CD8-positive, alpha-beta memory T cell (primary cell): ENCODE results near the gene C2orf42. TPM values are rescaled to one million over a fixed set of nuclear protein-coding genes. Genes with fewer than 3 reads are reported as not detected.
"Not testable (repeated sequence)": the region's sequence is repeated elsewhere in the genome, so short reads cannot be mapped to it uniquely, and the experiment has no call there.

Experiments used
- CTCF ChIA-PET: fragments of 350-600 bp; sonication (Branson Sonifier 250); formaldehyde crosslinking; loops from one replicate; lab custom pipeline; 2021; ENCODE audit warnings: antibody characterized with exemption; lab: Charles Lee
- POLR2A ChIA-PET: fragments of 350-600 bp; sonication (Branson Sonifier 250); formaldehyde crosslinking; loops from one replicate; lab custom pipeline; 2021; ENCODE audit warnings: antibody characterized with exemption; lab: Charles Lee
- DNase-seq, 5 donors: peaks; one replicate each; pipeline versions ENCODE4 v3.0.0 to v3.0.0-alpha.2; 2020 to 2022; ENCODE audit warnings: mixed read lengths in 1 of 5
- H3K27ac ChIP-seq: one replicate; pipeline ENCODE4 v1.7.0; 2013; ENCODE audit warnings: low read depth, mild to moderate bottlenecking, low read length, moderate library complexity
- H3K27me3 ChIP-seq: 2 replicates; pipeline ENCODE4 v1.7.0; 2013; ENCODE audit warnings: low read length, mild to moderate bottlenecking; ENCODE audit not compliant: insufficient read depth, poor library complexity, severe bottlenecking
- H3K36me3 ChIP-seq: 2 replicates; pipeline ENCODE4 v1.7.0; 2013; ENCODE audit warnings: mild to moderate bottlenecking, low read length, moderate library complexity; ENCODE audit not compliant: insufficient read depth
- H3K4me1 ChIP-seq: 2 replicates; pipeline ENCODE4 v1.7.0; 2013; ENCODE audit warnings: mild to moderate bottlenecking, low read length, moderate library complexity; ENCODE audit not compliant: insufficient read depth
- H3K4me3 ChIP-seq: 2 replicates; pipeline ENCODE4 v1.7.0; 2013; ENCODE audit warnings: mild to moderate bottlenecking, low read length
- H3K9me3 ChIP-seq: 2 replicates; pipeline ENCODE4 v1.7.0; 2013; ENCODE audit warnings: mild to moderate bottlenecking, low read length
- H3K27ac Mint-ChIP-seq, 8 donors: one replicate each; pipeline ENCODE4 v1.8.0; 2020 to 2021; ENCODE audit warnings: mixed read lengths in 8 of 8, mild to moderate bottlenecking in 6 of 8, inconsistent platforms in 3 of 8, moderate library complexity in 3 of 8
- H3K27me3 Mint-ChIP-seq, 2 donors: one replicate each; pipeline ENCODE4 v1.8.0; 2020 to 2021; ENCODE audit warnings: mixed read lengths in 2 of 2, mild to moderate bottlenecking in 1 of 2, moderate library complexity in 1 of 2
- H3K36me3 Mint-ChIP-seq, 3 donors: one replicate each; pipeline ENCODE4 v1.8.0; 2020 to 2021; ENCODE audit warnings: mixed read lengths in 3 of 3, inconsistent platforms in 1 of 3, mild to moderate bottlenecking in 1 of 3
- H3K4me1 Mint-ChIP-seq, 3 donors: one replicate each; pipeline ENCODE4 v1.8.0; 2020 to 2021; ENCODE audit warnings: mixed read lengths in 3 of 3, inconsistent platforms in 1 of 3, mild to moderate bottlenecking in 1 of 3
- H3K4me3 Mint-ChIP-seq, 7 donors: one replicate each; pipeline ENCODE4 v1.8.0; 2020 to 2021; ENCODE audit warnings: mixed read lengths in 7 of 7, mild to moderate bottlenecking in 6 of 7, moderate library complexity in 4 of 7, inconsistent platforms in 2 of 7
- H3K9me3 Mint-ChIP-seq, 5 donors: one replicate each; pipeline ENCODE4 v1.8.0; 2020 to 2022; ENCODE audit warnings: mixed read lengths in 5 of 5, mild to moderate bottlenecking in 3 of 5, moderate library complexity in 2 of 5, inconsistent platforms in 1 of 5
- polyA plus RNA-seq: library from polyadenylated mRNA; unstranded; fragments of 300-500 nt; fragmentation: Illumina TruSeq; gene quantifications from one replicate; pipeline ENCODE4 v1.2.3, GENCODE V29; 2021
- total RNA-seq, 2 experiments: library from RNA; stranded (reverse); gene quantifications; one replicate each; pipeline ENCODE4 v1.2.3, GENCODE V29; 2021

C2orf42 gene
- total RNA-seq (10 to 100 TPM; 29.1 to 34.6 TPM), polyA plus RNA-seq (31.4 TPM)

GRCh38 chr2:70190418-70191243, at the start of gene C2orf42:
TSS of gene C2orf42 (minus strand) at chr2:70191019. CDS start at chr2:70181985, 9,034 bp downstream.
- peaks cover 0 to under 1% of the 10 kb centered on the region in 2 donors for H3K27me3 Mint-ChIP-seq
- Histone ChIP-seq H3K4me3 (peak within 1 kb of the TSS; percentile 82), H3K27ac (peak within 1 kb of the TSS; percentile 93), H3K4me1 (peaks cover 5% of the 10 kb centered on the region), H3K9me3 (no peaks in the 10 kb centered on the region), H3K36me3 (no peaks in the 10 kb centered on the region), H3K27me3 (no peaks in the 10 kb centered on the region)
- H3K27ac Mint-ChIP-seq, result peak within 1 kb of the TSS; percentile 96 to 100 (median 99)
- H3K4me3 Mint-ChIP-seq, result peak within 1 kb of the TSS; percentile 90 to 98 (median 95)
- ChIA-PET CTCF (interaction anchor here (0.6 to 2.1 kb wide), 15 partner anchors 9 to 279 kb away, joined by 3 to 10 read pairs (median 5); partner anchors contain the start of genes FAM136A, MXD1 and SNRPG), POLR2A (interaction anchor here (0.5 to 2.8 kb wide), 14 partner anchors 48 to 448 kb away, joined by 3 to 32 read pairs (median 6); partner anchors contain the start of genes MXD1, PCBP1, PCYOX1 and SNRPG)
- H3K4me1 Mint-ChIP-seq, result peaks cover 17 to 22% (median 22%) of the 10 kb centered on the region in 3 donors
- DNase-seq, result peak; percentile 86 to 97 (median 96)
- H3K36me3 Mint-ChIP-seq, result peaks cover 0 to 14% (median 0%) of the 10 kb centered on the region in 3 donors
- no peaks in the 10 kb centered on the region for H3K9me3 Mint-ChIP-seq

GRCh38 chr2:70240599-70240998, 49.8 kb upstream of the C2orf42 start:
- Mint-ChIP-seq H3K27me3 (no peaks in the 10 kb centered on the region), H3K9me3 (no peaks in the 10 kb centered on the region), H3K4me3 (peak overlapping the region in 1 of 7 donors; percentile 48), H3K27ac (no peak overlapping the region), H3K4me1 (peaks cover 42 to 65% (median 56%) of the 10 kb centered on the region in 3 donors), H3K36me3 (peaks cover 0 to 47% (median 4%) of the 10 kb centered on the region in 3 donors)
- ChIA-PET CTCF (interaction anchor here (0.7 kb wide), 1 partner anchor 61 kb away, joined by 3 read pairs; the partner anchor contains the start of gene FAM136A), POLR2A (interaction anchor here (0.7 kb wide), 1 partner anchor 60 kb away, joined by 6 read pairs; no protein-coding TSS in a partner anchor)
- no peaks in the 10 kb centered on the region for H3K9me3 ChIP-seq
- H3K27me3 ChIP-seq, result no peaks in the 10 kb centered on the region
- peaks cover 8% of the 10 kb centered on the region for H3K36me3 ChIP-seq
- no peak for DNase-seq
- no peak overlapping the region for H3K4me3 ChIP-seq
- peaks cover 30% of the 10 kb centered on the region for H3K4me1 ChIP-seq
- no peak overlapping the region for H3K27ac ChIP-seq

GRCh38 chr2:70233926-70234325, 43.1 kb upstream of the C2orf42 start:
- POLR2A ChIA-PET, result no interaction called here
- DNase-seq, result no peak
- no peaks in the 10 kb centered on the region for H3K27me3 Mint-ChIP-seq
- no peaks in the 10 kb centered on the region for H3K27me3 ChIP-seq
- H3K27ac Mint-ChIP-seq, result no peak overlapping the region
- CTCF ChIA-PET, result no interaction called here
- no peak overlapping the region for H3K4me3 ChIP-seq
- no peaks in the 10 kb centered on the region for H3K4me1 ChIP-seq
- H3K9me3 ChIP-seq, result no peaks in the 10 kb centered on the region
- H3K4me3 Mint-ChIP-seq, result no peak overlapping the region
- no peak overlapping the region for H3K27ac ChIP-seq
- peaks cover 21% of the 10 kb centered on the region for H3K36me3 ChIP-seq
- peaks cover 6 to 63% (median 13%) of the 10 kb centered on the region in 3 donors for H3K36me3 Mint-ChIP-seq
- H3K9me3 Mint-ChIP-seq, result no peaks in the 10 kb centered on the region
- H3K4me1 Mint-ChIP-seq, result peaks cover 2 to 4% (median 4%) of the 10 kb centered on the region in 3 donors

- Mint-ChIP-seq H3K4me1 (peaks cover 4 to 10% (median 4%) of the 10 kb centered on the region in 3 donors), H3K4me3 (no peak overlapping the region), H3K9me3 (no peaks in the 10 kb centered on the region), H3K27me3 (no peaks in the 10 kb centered on the region), H3K27ac (peak overlapping the region in 2 of 8 donors; percentile 19 to 45), H3K36me3 (peaks cover 6 to 71% (median 21%) of the 10 kb centered on the region in 3 donors)
- Histone ChIP-seq H3K4me1 (no peaks in the 10 kb centered on the region), H3K9me3 (no peaks in the 10 kb centered on the region), H3K36me3 (peaks cover 51% of the 10 kb centered on the region), H3K27ac (no peak overlapping the region), H3K4me3 (no peak overlapping the region), H3K27me3 (no peaks in the 10 kb centered on the region)
- CTCF ChIA-PET, result no interaction called here
- POLR2A ChIA-PET, result interaction anchor here (0.5 kb wide), 1 partner anchor 64 kb away, joined by 5 read pairs; no protein-coding TSS in a partner anchor
- no peak for DNase-seq
These were observed 36.0 kb upstream of the C2orf42 start for GRCh38 chr2:70226781-70227180.

GRCh38 chr2:70223305-70223704, 32.5 kb upstream of the C2orf42 start:
- POLR2A ChIA-PET, H3K4me3 Mint-ChIP-seq: not testable (repeated sequence)

GRCh38 chr2:70214953-70215549, 24.2 kb upstream of the C2orf42 start:
- Mint-ChIP-seq H3K4me1 (peaks cover 0 to 11% (median 9%) of the 10 kb centered on the region in 3 donors), H3K36me3 (peaks cover under 1 to 66% (median 12%) of the 10 kb centered on the region in 3 donors), H3K4me3 (no peak overlapping the region), H3K27me3 (no peaks in the 10 kb centered on the region), H3K9me3 (no peaks in the 10 kb centered on the region), H3K27ac (no peak overlapping the region)
- Histone ChIP-seq H3K4me3 (no peak overlapping the region), H3K36me3 (peaks cover 9% of the 10 kb centered on the region), H3K27me3 (no peaks in the 10 kb centered on the region), H3K4me1 (no peaks in the 10 kb centered on the region), H3K27ac (no peak overlapping the region), H3K9me3 (no peaks in the 10 kb centered on the region)
- POLR2A ChIA-PET, result no interaction called here
- CTCF ChIA-PET, result no interaction called here
- no peak for DNase-seq

More at GRCh38 chr2:70223305-70223704, 32.5 kb upstream of the C2orf42 start:
- H3K27me3 ChIP-seq, H3K4me1 ChIP-seq, H3K27ac Mint-ChIP-seq, H3K27me3 Mint-ChIP-seq, DNase-seq, CTCF ChIA-PET, H3K4me3 ChIP-seq, H3K9me3 Mint-ChIP-seq, H3K9me3 ChIP-seq, H3K27ac ChIP-seq: not testable (repeated sequence)
- Mint-ChIP-seq H3K4me1 (peaks cover 4 to 15% (median 4%) of the 10 kb centered on the region in 3 donors), H3K36me3 (peaks cover 8 to 72% (median 23%) of the 10 kb centered on the region in 3 donors)
- peaks cover 36% of the 10 kb centered on the region for H3K36me3 ChIP-seq

- peaks cover 9% of the 10 kb centered on the region for H3K36me3 ChIP-seq
- H3K36me3 Mint-ChIP-seq, result peaks cover 0 to 63% (median 12%) of the 10 kb centered on the region in 3 donors
- no peaks in the 10 kb centered on the region for H3K27me3 Mint-ChIP-seq
- no peaks in the 10 kb centered on the region for H3K9me3 Mint-ChIP-seq
- no peak overlapping the region for H3K27ac Mint-ChIP-seq
- CTCF ChIA-PET, result no interaction called here
- no peak overlapping the region for H3K27ac ChIP-seq
- POLR2A ChIA-PET, result no interaction called here
- H3K4me3 ChIP-seq, result no peak overlapping the region
- no peak overlapping the region for H3K4me3 Mint-ChIP-seq
- no peaks in the 10 kb centered on the region for H3K9me3 ChIP-seq
- DNase-seq, result no peak
- peaks cover 0 to 16% (median 9%) of the 10 kb centered on the region in 3 donors for H3K4me1 Mint-ChIP-seq
- H3K4me1 ChIP-seq, result no peaks in the 10 kb centered on the region
- H3K27me3 ChIP-seq, result no peaks in the 10 kb centered on the region
These were observed 23.5 kb upstream of the C2orf42 start for GRCh38 chr2:70214365-70214764.
